ENCODE measurements around the gene TMEM132C.

GRCh38 chr12:128639089-128639488 is 372.1 kb downstream of the TMEM132C start:
- TF ChIP-seq EZH2 (IDR thresholded peaks at IDR 0.05; ENCODE audit: borderline replicate concordance, low read depth, low read length, severe bottlenecking): no peak
- no peak for TF ChIP-seq CTCF (IDR thresholded peaks at IDR 0.05; ENCODE audit: extremely low read depth in 1 of 2, insufficient read depth in 1 of 2, low read depth in 1 of 2, low read length in 2 of 2)
- no peak for TF ChIP-seq POLR2A (IDR thresholded peaks at IDR 0.05; ENCODE audit: low read depth, low read length)
- no peak for TF ChIP-seq POLR2AphosphoS5 (IDR thresholded peaks at IDR 0.05; ENCODE audit: insufficient read depth, low read depth, low read length)
- no peak for TF ChIP-seq MAX (IDR thresholded peaks at IDR 0.05; ENCODE audit: insufficient read depth, insufficient read length)
- no peak for TF ChIP-seq JUN (IDR thresholded peaks at IDR 0.05; ENCODE audit: borderline replicate concordance, insufficient read depth, insufficient read length, low read depth)
- no peak for TF ChIP-seq FOS (IDR thresholded peaks at IDR 0.05; ENCODE audit: borderline replicate concordance, insufficient read depth, low read length)
- no peak for TF ChIP-seq GATA2 (IDR thresholded peaks at IDR 0.05; ENCODE audit: insufficient read depth, insufficient read length, low read depth, low read length)
- TF ChIP-seq MYC (IDR thresholded peaks at IDR 0.05; ENCODE audit: low read depth, low read length): no peak

All from endothelial cell of umbilical vein (primary cell).